Renal pelvis (tissue), 12 donors: Measurements from ENCODE around the gene ABCG1. TPM values are rescaled to one million over a fixed set of nuclear protein-coding genes. Genes with fewer than 3 reads are reported as not detected.
"Not testable (repeated sequence)": the region's sequence is repeated elsewhere in the genome, so short reads cannot be mapped to it uniquely, and the experiment has no call there.

Source experiments
- DNase-seq: peaks from one replicate; pipeline ENCODE4 v3.0.0-alpha.2; 2013
- long read RNA-seq, 16 experiments: transcript quantifications; one replicate each; lab custom pipeline, GENCODE V29; 2026
- polyA plus RNA-seq, 3 donors: library from polyadenylated mRNA; unstranded; fragments of 120-200 nt; gene quantifications; one replicate each; pipeline ENCODE4 v1.2.1, GENCODE V29; 2013; ENCODE audit not compliant: insufficient read length in 3 of 3

Gene ABCG1
- 10 to 100 TPM in 1 of 3 donors, 1 to 10 TPM in 2; 7.6 to 11.0 (median 7.7) TPM for polyA plus RNA-seq
- long read RNA-seq, donor 1, partial matches to known transcripts, result 8 of 10 reads
- long read RNA-seq, donor 1, other reads (novel, unspliced or antisense), result 0 of 10 reads
- long read RNA-seq, donor 2, partial matches to known transcripts, result 6 of 9 reads
- long read RNA-seq, donor 2, other reads (novel, unspliced or antisense), result 0 of 9 reads
- long read RNA-seq, donor 3, partial matches to known transcripts, result 0 of 1 reads
- long read RNA-seq, donor 3, other reads (novel, unspliced or antisense), result 0 of 1 reads
- long read RNA-seq, donor 4, partial matches to known transcripts, result 0 of 2 reads
- long read RNA-seq, donor 4, other reads (novel, unspliced or antisense), result 0 of 2 reads
- long read RNA-seq, donor 5, result 0 reads
- long read RNA-seq, donor 6, partial matches to known transcripts, result 0 of 1 reads
- long read RNA-seq, donor 6, other reads (novel, unspliced or antisense), result 0 of 1 reads
- long read RNA-seq, donor 7, partial matches to known transcripts, result 0 of 2 reads
- long read RNA-seq, donor 7, other reads (novel, unspliced or antisense), result 0 of 2 reads
- long read RNA-seq, donor 8, partial matches to known transcripts, result 6 of 8 reads
- long read RNA-seq, donor 8, other reads (novel, unspliced or antisense), result 0 of 8 reads
- long read RNA-seq, donor 9, partial matches to known transcripts, result 36 of 36 reads
- long read RNA-seq, donor 9, other reads (novel, unspliced or antisense), result 0 of 36 reads
- long read RNA-seq, donor 10, partial matches to known transcripts, result 13 of 13 reads
- long read RNA-seq, donor 10, other reads (novel, unspliced or antisense), result 0 of 13 reads
- long read RNA-seq, donor 11, partial matches to known transcripts, result 0 of 1 reads
- long read RNA-seq, donor 11, other reads (novel, unspliced or antisense), result 0 of 1 reads
- long read RNA-seq, donor 12, partial matches to known transcripts, result 0 of 1 reads
- long read RNA-seq, donor 12, other reads (novel, unspliced or antisense), result 0 of 1 reads
- long read RNA-seq, donor 13, partial matches to known transcripts, result 5 of 5 reads
- long read RNA-seq, donor 13, other reads (novel, unspliced or antisense), result 0 of 5 reads
- long read RNA-seq, donor 14, transcript ABCG1-205 (15 exons, 2,998 nt), result major isoform, 5 of 7 reads
- long read RNA-seq, donor 14, partial matches to known transcripts, result 0 of 7 reads
- long read RNA-seq, donor 14, other reads (novel, unspliced or antisense), result 0 of 7 reads
- long read RNA-seq, donor 15, partial matches to known transcripts, result 19 of 24 reads
- long read RNA-seq, donor 15, other reads (novel, unspliced or antisense), result 0 of 24 reads
- long read RNA-seq, donor 16, partial matches to known transcripts, result 9 of 11 reads
- long read RNA-seq, donor 16, other reads (novel, unspliced or antisense), result 0 of 11 reads

- DNase-seq, result no peak
These were observed at the start of gene ABCG1 for GRCh38 chr21:42218836-42219605. ABCG1 (plus strand) TSS chr21:42219140; CDS start chr21:42219263, 123 bp downstream.

GRCh38 chr21:42169758-42170157 is 49.2 kb upstream of the ABCG1 start:
- no peak for DNase-seq

GRCh38 chr21:42171091-42172053 is 47.6 kb upstream of the ABCG1 start:
- no peak for DNase-seq

GRCh38 chr21:42172596-42173483 is 46.1 kb upstream of the ABCG1 start:
- DNase-seq, result no peak

GRCh38 chr21:42174173-42174572 is 44.8 kb upstream of the ABCG1 start:
- no peak for DNase-seq

GRCh38 chr21:42175110-42175710 is 43.7 kb upstream of the ABCG1 start:
- DNase-seq, result no peak

- DNase-seq, result no peak
These were observed 42.1 kb upstream of the ABCG1 start for GRCh38 chr21:42176859-42177258.

- DNase-seq, result peak; percentile 34
These were observed 39.6 kb upstream of the ABCG1 start for GRCh38 chr21:42179316-42179715.

GRCh38 chr21:42180001-42180400 is 38.9 kb upstream of the ABCG1 start:
- not testable (repeated sequence) for DNase-seq

GRCh38 chr21:42182713-42183371 is 36.1 kb upstream of the ABCG1 start:
- DNase-seq, result no peak

- no peak for DNase-seq
These were observed 35.3 kb upstream of the ABCG1 start for GRCh38 chr21:42183374-42184266.

GRCh38 chr21:42186591-42186990 is 32.3 kb upstream of the ABCG1 start:
- no peak for DNase-seq

GRCh38 chr21:42187976-42188653 is 30.8 kb upstream of the ABCG1 start:
- DNase-seq, result no peak

GRCh38 chr21:42188663-42189062 is 30.3 kb upstream of the ABCG1 start:
- no peak for DNase-seq

- no peak for DNase-seq
These were observed 29.5 kb upstream of the ABCG1 start for GRCh38 chr21:42189431-42189830.
